GM03348 (cell line): ENCODE data around the gene ZNF688.
A peak's percentile ranks its signal among the peaks of the same experiment; 100 is the strongest.
"Not testable (repeated sequence)": the region's sequence is repeated elsewhere in the genome, so short reads cannot be mapped to it uniquely, and the experiment has no call there.

Experiments used
- DNase-seq: peaks from one replicate; pipeline ENCODE4 v3.0.0; 2012; ENCODE audit warnings: low spot score

ZNF688 gene

DNA sequence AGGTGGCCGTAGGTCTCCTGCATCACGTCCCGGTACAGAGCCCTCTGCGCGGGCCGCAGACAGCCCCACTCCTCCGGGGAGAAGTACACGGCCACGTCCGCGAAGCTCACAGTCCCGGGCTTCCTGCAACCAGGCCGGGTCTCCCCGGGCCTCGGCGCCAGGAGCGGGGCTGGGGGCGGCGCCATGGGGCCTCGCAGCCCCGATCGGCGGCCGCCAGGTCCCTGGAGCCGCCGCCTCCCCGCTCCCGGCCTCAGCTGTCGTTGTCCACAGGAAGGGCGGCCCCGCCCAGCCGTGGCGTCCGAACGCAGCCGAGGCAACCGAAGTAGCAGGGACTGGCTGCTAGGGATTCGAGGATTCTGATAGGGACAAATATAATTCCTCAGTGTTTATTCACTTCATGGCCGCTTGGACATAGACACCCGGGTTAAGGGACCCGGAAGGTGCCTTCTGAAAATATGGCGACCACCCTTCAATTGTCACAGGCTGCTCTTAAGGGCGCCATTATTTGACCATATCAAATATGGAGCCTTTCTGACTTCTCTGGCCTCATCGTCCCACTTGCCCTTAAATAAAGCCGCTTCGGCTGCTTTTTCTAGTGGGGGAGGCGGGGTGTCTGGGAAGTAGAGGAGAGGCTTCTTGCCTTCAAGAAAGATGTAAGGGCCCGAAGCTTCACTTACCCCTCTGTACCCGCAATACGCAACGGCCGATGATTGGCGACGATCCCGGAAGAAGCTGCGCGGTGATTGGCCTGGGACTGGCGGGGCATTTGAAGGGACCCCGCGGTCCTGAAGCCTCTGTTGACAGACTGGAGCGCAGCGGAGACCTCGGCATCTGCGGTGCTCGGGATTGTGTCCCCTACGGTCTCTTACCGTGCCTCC is at the start of gene ZNF688:
Gene ZNF688 (minus strand): TSS at position 270 of the 878 bp plus-strand sequence. CDS start 85 bp downstream, at position 185.
- peak; percentile 96 for DNase-seq

DNA sequence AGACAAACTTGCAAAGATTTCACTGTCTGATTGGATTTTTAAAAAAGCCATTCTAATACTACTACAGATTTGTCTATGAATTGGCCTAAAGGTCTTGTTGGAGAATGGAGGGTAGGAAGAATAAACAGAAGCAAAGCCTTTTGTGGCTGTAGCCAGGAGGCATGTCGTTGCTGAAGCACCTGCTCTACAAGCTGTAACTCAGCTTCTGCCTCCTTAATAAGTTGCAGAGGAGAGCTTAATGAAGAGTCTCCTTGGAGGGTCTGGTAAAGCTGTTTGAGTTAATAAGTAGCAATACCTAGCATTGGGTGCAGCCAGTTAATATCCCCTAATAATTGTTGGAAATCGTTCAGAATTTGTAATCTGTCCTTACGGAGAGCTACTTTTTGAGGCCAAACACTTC is 48.7 kb upstream of the ZNF688 start:
- no peak for DNase-seq

DNA sequence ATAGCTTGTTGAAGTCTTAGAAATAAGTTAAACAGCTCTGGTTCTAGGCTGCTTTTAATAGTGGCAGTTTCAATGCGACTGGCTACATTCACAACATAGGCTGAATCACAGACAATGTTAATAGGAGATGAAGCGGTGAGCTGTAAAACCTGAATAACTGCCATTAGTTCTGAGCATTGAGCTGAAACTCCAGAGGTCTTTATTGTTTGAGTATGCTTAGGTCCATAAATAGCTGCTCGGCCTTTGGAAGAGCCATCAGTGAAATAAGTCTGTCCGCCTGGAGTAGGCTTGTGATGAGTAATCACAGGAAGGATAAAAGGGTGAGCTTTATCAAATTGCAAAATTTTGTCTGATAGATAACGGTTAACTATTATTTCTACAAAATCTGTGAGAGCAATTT is 48.1 kb upstream of the ZNF688 start:
- DNase-seq = no peak

DNA sequence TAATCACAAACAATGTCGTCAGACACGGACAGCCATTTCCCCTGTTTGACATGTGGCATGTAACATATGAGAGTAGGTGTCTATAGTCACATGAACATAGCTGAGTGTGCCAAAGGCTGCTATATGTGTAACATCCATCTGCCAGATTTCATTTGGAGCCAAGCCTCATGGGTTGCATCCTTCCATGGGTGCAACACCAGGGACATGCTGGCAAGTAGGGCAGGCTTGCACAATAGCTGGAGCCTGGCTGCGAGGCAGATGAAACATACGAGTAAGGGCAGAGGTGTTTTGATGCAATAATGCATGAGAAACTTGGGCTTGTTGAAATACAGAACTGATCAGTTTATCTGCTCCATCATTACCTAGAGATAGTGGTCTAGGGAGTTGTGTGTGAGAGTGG is 47.7 kb upstream of the ZNF688 start:
- no peak for DNase-seq

DNA sequence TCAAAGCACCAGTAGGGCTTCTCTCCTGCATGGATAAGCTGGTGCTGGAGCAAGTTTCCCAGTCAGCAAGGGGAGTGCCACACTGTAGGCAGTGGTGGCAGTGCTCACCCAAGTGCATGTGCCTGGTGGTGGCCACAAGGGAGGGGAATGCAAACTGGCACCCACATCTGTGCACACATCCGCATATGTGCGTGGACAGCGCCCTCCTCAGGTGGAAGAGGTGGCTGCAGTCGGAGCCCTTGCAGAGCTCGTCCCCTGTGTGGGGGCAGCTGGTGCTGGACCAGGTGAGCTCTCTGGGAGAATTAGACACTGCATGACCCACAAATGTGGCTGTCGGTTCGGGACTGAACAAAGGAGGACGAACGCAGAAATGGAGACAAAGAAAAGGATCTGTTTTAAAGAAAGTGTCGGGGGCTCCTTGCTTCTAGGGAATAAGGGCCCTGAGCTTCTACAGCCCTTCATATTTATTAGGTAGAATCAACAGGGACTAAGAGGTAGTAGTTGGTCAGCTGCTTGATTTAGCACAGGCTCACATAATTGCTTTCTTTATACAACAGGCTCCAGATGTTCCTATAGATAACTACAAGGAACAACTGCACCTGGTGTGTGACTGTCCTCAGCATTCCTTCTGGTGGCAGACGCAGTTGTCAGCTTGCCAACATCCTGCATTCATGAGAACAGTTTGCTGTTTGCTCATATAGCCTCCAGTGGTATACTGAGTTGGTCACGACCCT is 44.0 kb upstream of the ZNF688 start:
- DNase-seq = peak; percentile 17

DNA sequence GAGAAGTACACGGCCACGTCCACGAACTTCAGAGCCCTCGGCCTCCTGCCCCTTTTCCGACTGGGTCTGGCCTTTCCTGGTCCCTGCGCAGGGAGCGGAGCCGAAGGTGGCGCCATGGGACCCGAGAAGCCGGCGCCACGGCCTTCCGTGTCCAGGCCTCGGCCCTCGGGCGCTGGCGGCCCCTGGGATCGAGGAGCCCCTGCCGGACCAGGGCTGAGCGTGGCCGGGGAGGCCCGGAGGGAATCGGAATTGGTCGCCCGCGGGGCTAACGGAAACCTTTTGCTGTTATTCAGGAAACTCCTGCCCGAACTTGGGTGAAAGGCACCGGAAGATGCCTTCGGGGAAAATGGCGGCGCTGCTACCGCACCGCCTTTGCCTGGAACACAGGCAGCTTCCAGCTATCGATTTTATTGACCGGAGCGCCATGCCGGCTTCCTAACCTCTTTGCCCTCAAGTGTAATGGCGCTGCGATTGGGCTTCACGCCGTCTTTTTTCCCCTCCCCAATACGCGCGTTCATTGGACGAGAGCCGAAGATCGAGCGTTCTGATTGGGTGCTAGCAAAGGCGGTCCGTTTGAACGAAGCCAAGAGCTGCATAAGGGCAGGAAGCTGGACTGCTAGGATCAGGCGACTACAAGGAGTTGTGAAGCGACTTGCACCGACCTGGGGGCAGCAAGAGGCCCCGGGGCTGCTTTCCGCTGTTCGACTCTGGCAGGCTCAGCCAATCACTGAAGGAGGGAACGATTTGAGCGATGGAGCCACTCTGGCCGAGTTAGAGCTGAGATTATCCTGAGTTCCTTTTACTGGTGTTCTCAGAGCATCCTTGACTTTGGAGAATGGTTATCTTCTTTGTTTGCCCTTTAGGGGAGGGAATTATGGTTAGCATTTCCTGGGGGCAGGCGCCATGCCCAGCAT is 38.7 kb upstream of the ZNF688 start, which contains the start of gene ZNF689:
Gene ZNF689 (minus strand): TSS at position 464 of the 914 bp plus-strand sequence. CDS start 348 bp downstream, at position 116.
- peak; percentile 98 for DNase-seq

DNA sequence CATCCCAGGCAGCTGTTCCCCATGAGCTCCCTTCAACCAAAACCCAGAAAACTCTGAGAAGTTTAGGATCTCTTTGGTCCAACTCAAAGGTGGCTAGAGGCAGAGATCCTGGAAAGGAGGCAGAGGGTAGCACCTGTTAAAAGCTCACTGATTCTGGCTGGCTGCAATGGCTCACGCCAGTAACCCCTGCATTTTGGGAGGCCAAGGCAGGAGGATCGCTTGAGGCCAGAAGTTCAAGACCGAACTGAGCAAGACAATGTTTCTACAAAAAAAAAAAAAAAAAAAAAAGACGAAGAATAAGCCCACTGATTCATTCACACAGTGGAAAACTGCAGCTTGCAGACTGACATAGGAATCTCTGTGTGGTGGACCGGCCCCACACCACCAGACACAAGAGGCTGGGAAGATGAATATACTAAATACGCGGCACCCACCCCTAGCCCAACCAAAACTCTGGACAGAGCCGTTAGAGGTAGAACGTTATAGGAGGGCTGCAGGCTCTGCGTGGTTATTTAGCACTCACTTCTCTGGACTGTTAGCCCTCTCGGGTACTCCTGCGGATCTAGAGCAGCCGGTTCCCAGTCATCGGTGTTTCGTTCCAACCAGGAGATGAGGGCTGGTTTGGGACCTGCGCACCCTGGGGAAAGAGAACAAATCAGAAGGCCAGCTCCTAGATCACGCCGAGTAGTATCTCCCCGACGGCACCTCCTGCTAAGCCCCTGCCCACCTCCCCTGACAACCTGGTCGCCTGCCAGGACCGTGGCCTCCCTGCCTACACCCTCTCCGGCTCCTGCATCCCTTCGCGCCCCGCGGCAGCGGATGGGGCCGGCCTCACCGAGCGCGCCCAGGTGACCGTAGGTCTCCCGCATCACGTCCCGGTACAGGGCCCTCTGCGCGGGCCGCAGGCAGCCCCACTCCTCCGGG is 37.8 kb upstream of the ZNF688 start:
- DNase-seq = peak; percentile 70

DNA sequence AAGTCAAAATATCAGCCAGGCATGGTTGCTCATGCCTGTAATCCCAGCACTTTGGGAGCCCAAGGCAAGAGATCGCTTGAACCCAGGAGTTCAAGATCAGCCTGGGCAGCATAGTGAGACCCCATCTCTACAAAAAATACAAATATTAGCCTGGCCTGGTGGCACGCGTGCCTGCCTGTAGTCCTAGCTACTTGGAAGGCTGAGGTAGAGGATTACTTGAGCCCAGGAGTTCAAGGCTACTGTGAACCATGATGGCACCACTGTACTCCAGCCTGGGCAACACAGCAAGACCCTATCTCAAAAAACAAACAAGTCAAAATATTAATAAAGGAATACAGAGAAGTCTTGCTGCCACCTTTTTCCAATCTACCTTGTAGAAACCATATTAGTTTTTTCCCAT is 34.5 kb upstream of the ZNF688 start:
- DNase-seq = no peak

DNA sequence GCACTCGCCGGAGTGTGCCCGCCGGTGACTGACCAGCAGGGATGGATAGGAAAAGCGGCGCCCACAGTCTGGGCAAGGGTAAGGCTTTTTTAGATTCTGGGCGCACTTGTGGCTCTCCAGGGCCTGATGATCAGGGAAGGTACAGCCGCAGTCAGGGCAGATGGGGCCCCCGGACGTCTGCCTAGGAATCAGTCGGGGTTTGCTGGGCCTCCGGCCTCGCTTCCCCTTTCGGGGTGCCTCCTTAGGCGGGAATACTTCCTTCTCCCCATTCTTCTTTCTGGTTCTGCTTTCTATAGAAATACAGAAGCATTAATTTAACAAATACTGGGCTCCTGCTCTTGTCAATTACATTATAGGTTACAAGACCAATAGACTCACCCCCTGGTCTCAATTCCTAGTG is 33.6 kb upstream of the ZNF688 start:
- no peak for DNase-seq

DNA sequence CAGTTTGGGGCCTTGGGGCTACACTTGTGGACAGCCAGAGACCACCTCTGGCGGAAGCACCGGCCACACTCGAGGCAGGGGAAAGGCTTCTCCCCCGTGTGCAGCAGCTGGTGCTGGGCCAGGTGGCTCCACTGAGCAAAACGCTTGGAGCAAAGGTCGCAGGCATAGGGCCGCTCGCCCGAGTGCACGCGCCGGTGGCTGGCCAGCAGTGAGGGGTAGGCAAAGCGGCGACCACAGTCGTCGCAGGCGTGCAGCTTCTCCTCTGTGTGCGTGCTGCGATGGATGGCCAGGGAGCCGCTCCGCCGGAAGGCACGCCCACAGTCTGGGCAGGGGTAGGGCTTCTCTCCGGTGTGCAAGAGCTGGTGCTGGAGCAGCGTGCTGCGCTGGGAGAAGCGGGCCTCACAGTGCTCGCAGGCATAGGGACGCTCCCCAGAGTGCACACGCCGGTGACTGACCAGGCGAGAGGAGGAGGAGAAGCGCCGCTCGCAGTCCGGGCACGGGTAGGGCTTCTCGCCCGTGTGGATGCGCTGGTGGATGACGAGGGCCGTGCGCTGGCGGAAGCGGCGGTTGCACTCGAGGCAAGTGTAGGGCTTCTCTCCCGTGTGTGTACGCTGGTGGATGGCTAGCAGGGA is 32.9 kb upstream of the ZNF688 start:
- DNase-seq = no peak

DNA sequence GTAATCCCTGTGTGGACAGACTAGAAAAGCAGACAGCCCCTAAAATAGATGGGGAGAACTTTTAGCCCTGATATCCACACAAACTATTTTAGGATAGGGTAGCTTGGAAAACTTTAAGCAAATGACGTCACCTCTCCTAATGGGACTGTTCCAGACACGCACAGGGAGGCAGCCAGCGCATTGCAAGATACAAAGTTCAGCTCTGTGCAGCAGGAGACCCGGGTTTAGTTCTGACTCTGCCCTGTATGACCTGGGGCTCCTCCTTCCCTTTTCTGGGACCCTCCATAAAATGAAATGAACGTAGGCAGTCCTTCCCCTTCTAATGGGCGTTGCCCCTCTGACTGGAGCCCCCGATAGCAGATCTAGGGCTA is 32.4 kb upstream of the ZNF688 start:
- peak; percentile 12 for DNase-seq

DNA sequence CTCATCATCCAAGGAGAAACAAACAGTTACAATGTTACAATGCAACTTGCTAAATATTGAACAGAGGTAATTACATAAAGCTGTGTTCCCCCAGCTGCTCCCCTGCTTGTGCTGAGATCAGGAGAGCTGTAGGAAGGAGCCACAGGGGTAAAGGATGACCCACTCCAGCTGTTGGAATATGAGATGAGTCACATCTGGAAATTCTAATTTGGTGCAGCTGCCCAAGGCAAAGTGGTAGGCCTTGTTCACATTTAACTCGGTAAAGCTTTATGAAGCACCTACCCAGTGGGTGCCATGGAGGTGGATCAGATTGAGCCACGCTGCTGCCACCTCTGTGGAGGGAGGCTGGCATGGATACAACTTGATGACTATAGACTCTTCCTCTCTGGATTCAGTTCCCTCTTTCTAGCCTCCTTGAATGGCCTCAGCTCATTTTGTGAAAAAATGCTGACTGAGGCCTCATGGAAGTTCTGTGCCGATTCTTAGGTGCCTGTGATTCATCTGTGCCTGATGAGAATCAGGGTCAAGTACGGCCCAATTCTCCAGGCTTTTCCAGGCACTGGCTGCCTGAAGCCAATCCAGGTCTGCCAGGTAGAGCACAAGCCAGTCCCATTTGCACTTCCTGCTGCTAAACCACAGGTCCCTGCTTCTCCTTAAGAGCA is 31.2 kb upstream of the ZNF688 start:
- peak; percentile 25 for DNase-seq

DNA sequence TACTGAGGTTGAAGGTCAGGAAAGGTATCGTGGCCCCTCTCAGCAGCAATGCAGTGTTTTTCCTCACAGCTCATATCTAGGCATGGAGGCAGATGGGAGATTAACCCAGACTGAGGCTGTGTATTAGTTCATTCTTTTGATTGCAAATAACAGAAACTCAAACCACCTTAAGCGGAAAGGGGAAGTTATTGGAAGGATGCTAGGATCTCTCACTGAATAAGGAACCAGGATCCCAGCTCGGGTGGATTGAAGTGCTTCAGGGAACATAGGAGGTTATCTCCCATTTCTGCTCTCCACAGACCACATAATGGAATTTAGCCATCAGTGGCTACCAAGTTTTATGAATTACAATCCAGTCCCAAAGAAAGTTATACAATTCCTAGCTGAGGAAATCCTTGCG is 30.5 kb upstream of the ZNF688 start:
- no peak for DNase-seq

DNA sequence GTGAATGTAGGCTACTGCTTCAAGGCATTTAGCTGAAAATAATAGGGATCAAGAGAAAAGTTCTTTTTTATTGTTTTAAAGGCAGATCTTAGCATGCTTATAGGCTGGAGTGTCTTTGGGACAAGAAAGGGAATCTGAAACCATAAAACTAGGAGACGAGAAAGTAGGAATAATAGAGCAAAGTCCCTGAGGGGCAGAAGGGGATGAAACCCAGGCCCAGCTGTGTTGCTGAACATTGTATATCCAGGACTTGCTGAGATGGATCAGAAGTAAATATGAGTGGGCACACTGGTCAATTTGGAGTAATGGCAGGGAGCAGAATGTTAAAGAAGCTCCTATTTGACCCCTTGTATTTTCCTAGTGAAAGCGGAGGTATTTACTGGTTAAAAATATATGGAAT is 29.4 kb upstream of the ZNF688 start:
- no peak for DNase-seq

DNA sequence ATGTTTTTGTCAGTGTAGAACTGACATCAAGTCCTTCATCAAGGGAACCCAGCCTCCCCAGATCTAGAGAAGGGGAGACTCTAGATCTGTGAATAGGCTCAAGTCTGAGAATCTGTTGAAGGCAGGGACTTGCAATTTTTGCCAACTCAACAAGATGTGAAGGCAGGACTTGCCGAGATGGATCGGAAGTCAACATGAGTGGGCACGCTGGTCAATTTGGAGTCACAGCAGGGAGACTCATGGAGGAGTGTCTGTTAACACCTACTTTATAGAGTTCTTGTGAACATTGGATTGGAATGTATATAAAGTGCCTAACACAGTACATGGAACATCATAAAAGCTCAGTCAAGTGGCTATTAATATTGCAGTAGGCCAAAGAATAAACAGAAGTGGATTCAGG is 28.7 kb upstream of the ZNF688 start:
- DNase-seq = no peak

DNA sequence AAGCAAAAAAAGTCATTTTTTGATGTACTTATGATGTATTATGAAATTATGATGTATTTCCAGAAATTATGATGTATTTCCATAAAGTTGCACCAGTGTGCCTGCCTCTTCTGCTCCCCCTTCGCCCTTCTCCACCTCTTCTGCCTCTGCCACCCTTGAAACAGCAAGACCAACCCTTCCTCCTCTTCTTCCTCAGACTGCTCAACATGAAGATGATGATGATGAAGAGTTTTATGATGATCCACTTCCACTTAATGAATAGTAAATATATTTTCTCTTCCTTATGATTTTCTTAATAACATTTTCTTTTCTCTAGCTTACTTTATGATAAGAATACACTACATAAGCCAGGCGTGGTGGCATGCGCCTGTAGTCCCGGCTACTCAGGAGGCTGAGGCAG is 21.4 kb upstream of the ZNF688 start:
- no peak for DNase-seq

DNA sequence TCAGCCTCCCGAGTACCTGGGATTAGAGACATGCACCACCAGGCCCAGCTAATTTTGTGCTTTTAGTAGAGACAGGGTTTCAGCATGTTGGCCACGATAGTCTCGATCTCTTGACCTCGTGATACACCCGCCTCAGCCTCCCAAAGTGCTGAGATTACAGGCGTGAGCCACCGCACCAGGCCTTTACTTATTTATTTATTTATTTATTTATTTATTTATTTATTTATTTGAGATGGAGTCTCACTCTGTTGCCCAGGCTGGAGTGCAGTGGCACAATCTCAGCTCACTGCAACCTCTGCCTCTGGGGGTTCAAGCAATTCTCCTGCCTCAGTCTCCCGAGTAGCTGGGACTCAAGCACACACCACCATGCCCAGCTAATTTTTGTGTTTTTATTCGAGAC is 19.4 kb upstream of the ZNF688 start:
- DNase-seq = not testable (repeated sequence)

DNA sequence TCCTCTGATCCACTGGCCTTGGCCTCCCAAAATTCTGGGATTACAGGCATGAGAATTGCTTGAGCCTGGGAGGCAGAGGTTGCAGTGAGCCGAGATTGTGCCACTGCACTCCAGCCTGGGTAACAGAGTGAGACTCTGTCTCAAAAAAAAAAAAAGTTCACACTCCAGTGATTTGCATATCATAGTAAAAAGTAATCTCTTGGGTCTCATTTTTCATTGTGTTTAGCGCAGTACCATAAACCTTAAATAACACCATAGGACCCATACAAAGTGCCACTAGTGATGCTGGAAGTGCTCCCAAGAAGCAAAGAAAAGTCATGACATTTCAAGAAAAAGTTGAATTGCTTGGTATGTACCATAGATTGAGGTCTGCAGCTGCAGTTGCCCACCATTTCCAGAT is 18.1 kb upstream of the ZNF688 start:
- DNase-seq = not testable (repeated sequence)

DNA sequence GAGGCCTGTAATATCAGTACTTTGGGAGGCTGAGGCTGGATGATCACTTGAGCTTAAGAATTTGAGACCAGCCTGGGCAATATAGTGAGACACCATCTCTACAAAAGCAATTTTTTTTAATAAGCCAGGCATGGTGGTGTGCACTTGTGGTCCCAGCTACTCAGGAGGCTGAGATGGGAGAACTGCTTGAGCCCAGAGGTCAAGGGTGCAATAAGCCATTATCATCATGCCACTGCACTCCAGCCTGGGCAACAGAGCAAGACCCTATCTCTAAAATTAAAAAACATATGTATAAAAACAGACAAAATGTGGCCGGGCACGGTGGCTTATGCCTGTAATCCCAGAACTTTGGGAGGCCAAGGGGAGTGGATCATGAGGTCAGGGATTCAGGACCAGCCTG is 17.1 kb upstream of the ZNF688 start:
- no peak for DNase-seq
